ENCODE results near the gene GPR107.

GRCh38 chr9:130149654-130150286 lies 96.1 kb downstream of the GPR107 start:
- no peak for TF ChIP-seq CTCF (IDR thresholded peaks at IDR 0.05; ENCODE audit: insufficient read depth, low read depth, low read length)
- no peak for TF ChIP-seq EZH2 (IDR thresholded peaks at IDR 0.05; ENCODE audit: insufficient read depth, low read length)

Data from astrocyte (in vitro differentiated cells and primary cell).